ES-I3 (cell line): ENCODE results near the gene PCDHA4.
"Not testable (repeated sequence)": the region's sequence is repeated elsewhere in the genome, so short reads cannot be mapped to it uniquely, and the experiment has no call there.

Experiments used
- H3K36me3 ChIP-seq: 2 replicates; pipeline ENCODE4 v1.6.1; 2013; ENCODE audit warnings: mild to moderate bottlenecking, low read length, control low read depth, moderate library complexity; ENCODE audit not compliant: insufficient read depth
- H3K4me1 ChIP-seq: 2 replicates; pipeline ENCODE4 v1.6.1; 2013; ENCODE audit warnings: mild to moderate bottlenecking, control low read depth, low read length; ENCODE audit not compliant: insufficient read depth
- H3K9ac ChIP-seq: 2 replicates; pipeline ENCODE4 v1.6.1; 2013; ENCODE audit warnings: low read depth, mild to moderate bottlenecking, low read length, moderate library complexity
- H3K9me3 ChIP-seq: 2 replicates; pipeline ENCODE4 v1.6.1; 2013; ENCODE audit warnings: mild to moderate bottlenecking, low read length, moderate library complexity; ENCODE audit not compliant: control insufficient read depth, insufficient read depth

Gene PCDHA4

DNA sequence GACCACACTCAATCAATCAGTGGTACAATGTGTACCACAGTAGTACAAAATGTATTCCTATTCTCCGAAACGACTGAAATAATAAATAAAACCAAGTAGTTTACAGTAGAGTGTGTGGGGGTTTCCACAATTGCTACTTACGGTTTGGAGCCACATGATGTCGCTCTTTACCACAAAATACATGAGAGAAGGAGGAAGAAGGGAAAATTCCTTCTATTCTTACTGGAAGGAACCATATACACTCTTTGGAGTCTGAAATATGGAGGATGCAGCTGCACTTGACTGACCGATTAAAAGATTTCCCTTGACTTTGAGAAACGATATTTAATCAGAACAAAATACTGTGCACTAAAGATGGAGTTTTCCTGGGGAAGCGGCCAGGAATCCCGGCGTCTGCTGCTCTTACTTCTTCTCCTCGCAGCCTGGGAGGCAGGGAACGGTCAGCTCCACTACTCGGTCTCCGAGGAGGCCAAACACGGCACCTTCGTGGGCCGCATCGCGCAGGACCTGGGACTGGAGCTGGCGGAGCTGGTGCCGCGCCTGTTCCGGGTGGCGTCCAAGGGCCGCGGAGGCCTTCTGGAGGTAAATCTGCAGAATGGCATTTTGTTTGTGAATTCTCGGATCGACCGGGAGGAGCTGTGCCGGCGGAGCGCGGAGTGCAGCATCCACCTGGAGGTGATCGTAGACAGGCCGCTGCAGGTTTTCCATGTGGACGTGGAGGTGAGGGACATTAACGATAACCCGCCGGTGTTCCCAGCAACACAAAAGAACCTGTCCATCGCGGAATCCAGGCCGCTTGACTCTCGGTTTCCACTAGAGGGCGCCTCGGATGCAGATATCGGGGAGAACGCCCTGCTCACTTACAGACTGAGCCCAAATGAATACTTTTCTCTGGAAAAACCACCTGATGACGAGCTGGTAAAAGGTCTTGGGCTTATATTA, at the start of gene PCDHA4:
PCDHA4 (plus strand) TSS at position 235 of the 942 bp plus-strand sequence.
- Histone ChIP-seq H3K4me1 (no peaks in the 10 kb centered on the region), H3K36me3 (no peaks in the 10 kb centered on the region), H3K9ac (peak within 1 kb of the TSS; percentile 67), H3K9me3 (0 out of 2 replicates have a peak, but pooled peaks cover under 1% of the 10 kb centered on the region)

DNA sequence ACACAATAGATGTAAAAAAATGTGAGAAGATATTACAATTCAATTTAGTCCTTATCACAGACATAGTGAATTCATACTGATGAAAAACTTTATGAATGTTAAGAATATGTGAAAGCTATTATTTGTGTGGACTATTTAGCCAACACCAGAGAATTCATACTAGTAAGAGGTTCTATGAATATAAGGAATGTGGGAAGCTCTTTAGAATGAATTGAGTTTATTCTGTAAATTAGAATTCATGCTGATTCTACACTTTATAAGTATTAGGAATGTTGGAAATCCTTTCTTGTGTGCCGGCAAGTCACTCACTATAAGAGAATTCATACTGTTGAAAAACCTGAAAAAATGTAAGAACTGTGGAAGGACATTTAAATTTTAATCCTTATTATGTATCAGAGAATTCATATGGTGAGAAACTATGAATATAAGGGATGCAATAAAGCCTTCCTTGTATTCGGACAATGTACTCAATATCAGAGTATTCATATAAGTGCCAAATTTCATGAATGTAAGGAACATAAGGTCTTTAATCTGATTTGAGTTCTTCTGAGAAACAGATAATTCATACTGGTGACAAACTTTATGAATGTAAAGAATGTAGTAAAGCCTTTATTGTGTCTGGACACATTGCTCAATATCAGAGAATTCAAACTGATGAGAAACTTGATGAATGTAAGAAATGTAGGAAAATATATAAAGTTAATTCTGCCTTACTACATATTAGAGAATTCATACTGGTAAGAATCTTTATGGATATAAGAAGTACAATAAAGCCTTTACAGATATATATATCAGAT, 42.5 kb upstream of the PCDHA4 start:
- no peak overlapping the region for H3K9ac ChIP-seq
- no peaks in the 10 kb centered on the region for H3K36me3 ChIP-seq
- peaks cover 15% of the 10 kb centered on the region; the same call in 1 of the 2 replicates for H3K9me3 ChIP-seq
- H3K4me1 ChIP-seq: no peaks in the 10 kb centered on the region

DNA sequence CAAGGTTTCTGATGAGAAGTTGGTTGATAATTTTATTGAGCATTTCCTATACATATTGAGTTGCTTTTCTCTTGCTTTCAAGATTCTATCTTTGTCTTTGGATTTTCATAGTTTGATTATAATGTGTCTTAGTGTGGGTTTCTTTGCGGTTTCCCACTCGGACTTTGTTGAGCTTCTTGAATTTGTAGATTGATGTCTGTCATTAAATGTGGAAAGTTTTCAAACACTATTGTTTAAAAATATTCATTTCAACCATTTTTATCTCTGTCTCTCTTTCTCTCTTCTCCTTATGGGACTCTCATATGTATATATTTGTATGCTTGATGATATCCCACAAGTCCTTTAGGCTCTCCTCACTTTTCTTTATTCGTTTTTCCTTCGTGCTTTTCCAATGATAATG, 39.4 kb upstream of the PCDHA4 start:
- Histone ChIP-seq H3K9ac (no peak overlapping the region), H3K4me1 (no peaks in the 10 kb centered on the region), H3K36me3 (no peaks in the 10 kb centered on the region), H3K9me3 (peaks cover 15% of the 10 kb centered on the region)

DNA sequence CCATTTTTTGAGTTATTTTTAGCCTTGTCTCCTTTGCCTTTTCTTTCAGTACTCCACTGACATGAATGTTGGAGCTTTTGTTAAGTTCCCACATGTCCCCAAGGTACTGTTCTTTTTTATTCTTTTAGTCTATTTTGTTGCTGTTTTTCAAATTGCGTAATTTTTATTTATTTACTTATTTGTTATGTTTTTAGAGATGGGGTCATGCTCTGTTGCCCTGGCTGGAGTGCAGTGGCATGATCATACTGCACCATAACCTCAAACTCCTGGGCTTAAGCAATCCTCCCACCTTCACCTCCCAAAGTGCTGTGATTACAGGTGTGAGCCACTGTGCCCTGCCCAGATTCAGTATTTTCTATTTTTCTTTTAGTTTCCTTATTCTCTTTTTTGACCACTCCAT, 26.4 kb upstream of the PCDHA4 start:
- Histone ChIP-seq H3K36me3 (no peaks in the 10 kb centered on the region), H3K9me3 (peaks cover 8% of the 10 kb centered on the region; the same call in 1 of the 2 replicates), H3K4me1 (no peaks in the 10 kb centered on the region), H3K9ac (no peak overlapping the region)

DNA sequence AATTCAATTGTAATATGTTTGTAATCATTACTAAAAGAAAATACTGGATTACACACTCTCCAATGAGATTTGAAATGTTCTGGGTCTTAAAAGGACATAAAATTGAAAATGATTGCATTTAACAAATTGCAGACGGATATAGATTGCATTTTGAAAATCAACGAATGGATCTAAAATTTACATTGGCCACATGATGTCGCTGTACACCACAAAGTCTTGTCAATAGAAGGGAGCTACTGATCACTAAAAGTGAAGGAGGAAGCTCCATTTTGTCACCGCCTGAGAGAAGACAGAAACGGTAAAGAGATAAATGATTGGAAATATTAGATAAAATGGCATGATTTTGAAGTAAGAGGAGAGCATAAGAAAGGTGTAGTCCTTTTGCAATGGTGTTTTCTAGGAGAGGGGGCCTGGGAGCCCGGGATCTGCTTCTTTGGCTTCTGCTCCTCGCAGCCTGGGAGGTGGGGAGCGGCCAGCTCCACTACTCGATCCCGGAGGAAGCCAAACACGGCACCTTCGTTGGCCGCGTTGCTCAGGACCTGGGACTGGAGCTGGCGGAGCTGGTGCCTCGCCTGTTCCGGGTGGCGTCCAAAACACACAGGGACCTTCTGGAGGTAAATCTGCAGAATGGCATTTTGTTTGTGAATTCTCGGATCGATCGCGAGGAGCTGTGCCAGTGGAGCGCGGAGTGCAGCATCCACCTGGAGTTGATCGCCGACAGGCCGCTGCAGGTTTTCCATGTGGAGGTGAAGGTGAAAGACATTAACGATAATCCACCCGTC, 20.8 kb upstream of the PCDHA4 start, which contains the start of gene PCDHA1:
PCDHA1 (plus strand) TSS at position 236 of the 782 bp plus-strand sequence.
- Histone ChIP-seq H3K9me3 (peaks cover 9% of the 10 kb centered on the region), H3K4me1 (no peaks in the 10 kb centered on the region), H3K9ac (no peak within 1 kb of the TSS), H3K36me3 (no peaks in the 10 kb centered on the region)

DNA sequence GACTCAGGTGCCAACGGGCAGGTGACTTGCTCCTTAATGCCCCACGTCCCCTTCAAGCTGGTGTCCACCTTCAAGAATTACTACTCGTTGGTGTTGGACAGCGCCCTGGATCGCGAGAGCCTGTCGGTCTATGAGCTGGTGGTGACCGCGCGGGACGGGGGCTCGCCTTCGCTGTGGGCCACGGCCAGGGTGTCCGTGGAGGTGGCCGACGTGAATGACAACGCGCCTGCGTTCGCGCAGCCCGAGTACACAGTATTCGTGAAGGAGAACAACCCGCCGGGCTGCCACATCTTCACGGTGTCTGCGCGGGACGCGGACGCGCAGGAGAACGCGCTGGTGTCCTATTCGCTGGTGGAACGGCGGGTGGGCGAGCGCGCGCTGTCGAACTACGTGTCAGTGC, 19.4 kb upstream of the PCDHA4 start:
- H3K9ac ChIP-seq, H3K36me3 ChIP-seq, H3K9me3 ChIP-seq: not testable (repeated sequence)

DNA sequence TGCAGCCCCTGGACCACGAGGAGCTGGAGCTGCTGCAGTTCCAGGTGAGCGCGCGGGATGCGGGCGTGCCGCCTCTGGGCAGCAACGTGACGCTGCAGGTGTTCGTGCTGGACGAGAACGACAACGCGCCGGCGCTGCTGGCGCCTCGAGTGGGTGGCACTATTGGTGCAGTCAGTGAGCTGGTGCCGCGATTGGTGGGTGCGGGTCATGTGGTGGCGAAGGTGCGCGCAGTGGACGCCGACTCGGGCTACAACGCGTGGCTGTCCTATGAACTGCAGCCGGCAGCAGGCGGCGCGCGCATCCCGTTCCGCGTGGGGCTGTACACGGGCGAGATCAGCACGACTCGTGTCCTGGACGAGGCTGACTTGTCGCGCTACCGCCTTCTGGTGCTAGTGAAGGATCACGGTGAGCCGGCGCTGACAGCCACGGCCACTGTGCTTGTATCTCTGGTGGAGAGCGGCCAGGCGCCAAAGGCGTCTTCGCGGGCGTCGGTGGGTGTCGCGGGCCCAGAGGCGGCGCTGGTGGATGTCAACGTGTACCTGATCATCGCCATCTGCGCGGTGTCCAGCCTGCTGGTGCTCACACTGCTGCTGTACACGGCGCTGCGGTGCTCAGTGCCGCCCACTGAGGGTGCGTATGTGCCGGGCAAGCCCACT, 18.9 kb upstream of the PCDHA4 start:
- not testable (repeated sequence) for H3K4me1 ChIP-seq, H3K9me3 ChIP-seq, H3K9ac ChIP-seq, H3K36me3 ChIP-seq

More for the DNA sequence above, 19.4 kb upstream of the PCDHA4 start:
- not testable (repeated sequence) for H3K4me1 ChIP-seq

DNA sequence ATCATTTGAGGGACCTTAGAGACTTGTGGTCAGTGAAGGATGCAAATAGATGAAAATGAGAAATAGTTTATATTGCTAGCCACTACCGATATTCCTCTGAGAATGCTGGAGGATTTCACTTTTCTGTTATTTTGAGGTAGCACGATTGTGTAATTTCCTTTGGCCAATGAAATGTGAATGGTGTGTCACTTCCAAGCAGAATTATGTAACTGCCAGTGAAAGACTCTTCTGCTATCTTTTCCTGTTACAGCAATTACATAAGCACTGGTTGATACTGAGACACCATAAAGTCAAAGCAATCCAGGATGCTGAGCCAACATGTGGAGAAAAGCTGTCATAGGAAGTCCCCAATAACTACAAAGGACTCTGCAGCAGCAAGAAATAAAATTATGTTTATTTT, 15.8 kb upstream of the PCDHA4 start:
- Histone ChIP-seq H3K36me3 (no peaks in the 10 kb centered on the region), H3K9me3 (peaks cover 4% of the 10 kb centered on the region; the same call in 1 of the 2 replicates), H3K4me1 (no peaks in the 10 kb centered on the region), H3K9ac (no peak overlapping the region)

DNA sequence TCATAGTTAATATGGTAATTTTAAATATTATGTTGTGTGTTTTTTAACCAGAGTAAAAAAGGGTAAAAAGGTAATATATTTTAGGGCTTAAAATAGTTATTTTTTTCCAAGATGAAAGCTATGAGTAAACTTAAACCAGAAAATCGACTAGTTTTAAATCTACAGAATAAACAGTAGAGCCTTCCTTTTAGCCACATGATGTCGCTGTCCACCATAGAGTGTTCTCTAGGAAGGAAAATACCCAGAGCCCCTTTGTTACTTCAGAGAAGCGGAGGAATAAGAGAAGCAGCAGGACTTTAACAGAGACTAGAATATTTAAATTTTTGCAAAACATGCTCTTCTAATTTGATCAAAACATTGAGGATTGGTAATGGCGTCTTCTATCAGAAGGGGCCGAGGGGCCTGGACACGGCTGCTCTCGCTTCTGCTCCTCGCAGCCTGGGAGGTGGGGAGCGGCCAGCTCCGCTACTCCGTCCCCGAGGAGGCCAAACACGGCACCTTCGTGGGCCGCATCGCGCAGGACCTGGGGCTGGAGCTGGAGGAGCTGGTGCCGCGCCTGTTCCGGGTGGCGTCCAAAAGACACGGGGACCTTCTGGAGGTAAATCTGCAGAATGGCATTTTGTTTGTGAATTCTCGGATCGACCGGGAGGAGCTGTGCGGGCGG, 12.1 kb upstream of the PCDHA4 start, which contains the start of gene PCDHA2:
PCDHA2 (plus strand) TSS at position 258 of the 664 bp plus-strand sequence.
- peak within 1 kb of the TSS; percentile 57; the same call in 1 of the 2 replicates for H3K9ac ChIP-seq
- H3K36me3 ChIP-seq: no peaks in the 10 kb centered on the region
- no peaks in the 10 kb centered on the region for H3K9me3 ChIP-seq
- no peaks in the 10 kb centered on the region for H3K4me1 ChIP-seq

DNA sequence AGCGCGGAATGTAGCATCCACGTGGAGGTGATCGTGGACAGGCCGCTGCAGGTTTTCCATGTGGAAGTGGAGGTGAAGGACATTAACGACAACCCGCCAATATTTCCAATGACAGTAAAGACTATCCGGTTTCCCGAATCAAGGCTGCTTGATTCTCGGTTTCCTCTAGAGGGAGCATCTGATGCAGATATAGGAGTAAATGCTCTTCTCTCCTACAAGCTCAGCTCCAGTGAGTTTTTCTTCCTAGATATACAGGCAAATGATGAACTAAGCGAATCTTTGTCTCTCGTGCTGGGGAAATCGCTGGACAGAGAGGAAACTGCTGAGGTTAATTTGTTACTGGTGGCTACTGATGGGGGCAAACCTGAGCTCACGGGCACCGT, 11.6 kb upstream of the PCDHA4 start:
- Histone ChIP-seq H3K9me3 (no peaks in the 10 kb centered on the region), H3K9ac (peak overlapping the region; percentile 57; the same call in 1 of the 2 replicates), H3K4me1 (no peaks in the 10 kb centered on the region), H3K36me3 (no peaks in the 10 kb centered on the region)

DNA sequence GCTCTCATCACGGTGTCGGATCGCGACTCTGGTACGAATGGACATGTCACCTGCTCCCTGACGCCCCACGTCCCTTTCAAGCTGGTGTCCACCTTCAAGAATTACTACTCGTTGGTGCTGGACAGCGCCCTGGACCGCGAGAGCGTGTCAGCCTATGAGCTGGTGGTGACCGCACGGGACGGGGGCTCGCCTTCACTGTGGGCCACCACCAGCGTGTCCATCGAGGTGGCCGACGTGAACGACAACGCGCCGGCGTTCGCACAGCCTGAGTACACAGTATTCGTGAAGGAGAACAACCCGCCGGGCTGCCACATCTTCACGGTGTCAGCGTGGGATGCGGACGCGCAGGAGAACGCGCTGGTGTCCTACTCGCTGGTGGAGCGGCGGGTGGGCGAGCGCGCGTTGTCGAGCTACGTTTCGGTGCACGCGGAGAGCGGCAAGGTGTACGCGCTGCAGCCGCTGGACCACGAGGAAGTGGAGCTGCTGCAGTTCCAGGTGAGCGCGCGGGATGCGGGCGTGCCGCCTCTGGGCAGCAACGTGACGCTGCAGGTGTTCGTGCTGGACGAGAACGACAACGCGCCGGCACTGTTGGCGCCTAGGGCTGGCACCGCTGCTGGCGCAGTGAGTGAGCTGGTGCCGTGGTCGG, 10.7 kb upstream of the PCDHA4 start:
- not testable (repeated sequence) for H3K4me1 ChIP-seq, H3K9me3 ChIP-seq, H3K36me3 ChIP-seq, H3K9ac ChIP-seq

DNA sequence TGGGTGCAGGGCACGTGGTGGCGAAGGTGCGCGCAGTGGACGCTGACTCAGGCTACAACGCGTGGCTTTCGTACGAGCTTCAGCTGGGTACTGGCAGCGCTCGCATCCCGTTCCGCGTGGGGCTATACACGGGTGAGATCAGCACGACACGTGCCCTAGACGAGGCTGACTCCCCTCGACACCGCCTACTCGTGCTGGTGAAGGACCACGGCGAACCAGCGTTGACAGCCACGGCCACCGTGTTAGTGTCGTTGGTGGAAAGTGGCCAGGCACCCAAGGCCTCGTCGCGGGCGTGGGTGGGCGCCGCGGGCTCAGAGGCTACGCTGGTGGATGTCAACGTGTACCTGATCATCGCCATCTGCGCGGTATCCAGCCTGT, 10.2 kb upstream of the PCDHA4 start:
- H3K9ac ChIP-seq: no peak overlapping the region
- no peaks in the 10 kb centered on the region for H3K4me1 ChIP-seq
- no peaks in the 10 kb centered on the region for H3K36me3 ChIP-seq
- H3K9me3 ChIP-seq: peaks cover under 1% of the 10 kb centered on the region; the same call in 1 of the 2 replicates
